Panc1 (cell line): Measurements from ENCODE around the gene DEUP1.

Experiments
- POLR2AphosphoS5 ChIP-seq: IDR thresholded peaks from 2 replicates; pipeline ENCODE4 v1.6.1; 2012; ENCODE audit warnings: mild to moderate bottlenecking, low read depth, low read length, moderate library complexity
- TCF7L2 ChIP-seq: IDR thresholded peaks from 2 replicates; pipeline ENCODE4 v1.6.1; 2011; ENCODE audit warnings: mild to moderate bottlenecking, low read depth, low read length, inconsistent platforms
- TF ChIP-seq, protein P1 (sequence below): fragments of 450-650 bp; IDR thresholded peaks from 2 replicates; pipeline ENCODE4 v1.5.1; 2017; ENCODE audit warnings: mild to moderate bottlenecking

DNA sequence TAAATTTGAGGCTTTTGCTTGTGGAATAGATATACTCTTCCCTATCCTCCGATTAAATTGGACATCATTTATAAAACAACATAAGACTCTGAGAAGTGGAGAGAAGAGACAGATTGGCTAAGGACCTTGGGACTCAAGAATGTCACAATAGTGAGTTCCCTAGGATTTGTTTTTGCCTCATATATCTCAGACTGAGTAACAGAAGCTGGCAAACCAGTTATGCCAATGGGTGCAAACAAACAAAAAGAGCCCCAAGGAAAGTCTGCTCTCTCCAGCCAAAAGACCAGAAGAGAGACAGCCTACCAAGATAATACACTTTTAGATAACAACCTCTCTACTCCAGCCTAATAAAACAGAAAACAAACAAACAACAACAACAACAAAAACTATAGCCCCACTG, 28.9 kb downstream of the DEUP1 start:
- TF ChIP-seq, protein P1, sequence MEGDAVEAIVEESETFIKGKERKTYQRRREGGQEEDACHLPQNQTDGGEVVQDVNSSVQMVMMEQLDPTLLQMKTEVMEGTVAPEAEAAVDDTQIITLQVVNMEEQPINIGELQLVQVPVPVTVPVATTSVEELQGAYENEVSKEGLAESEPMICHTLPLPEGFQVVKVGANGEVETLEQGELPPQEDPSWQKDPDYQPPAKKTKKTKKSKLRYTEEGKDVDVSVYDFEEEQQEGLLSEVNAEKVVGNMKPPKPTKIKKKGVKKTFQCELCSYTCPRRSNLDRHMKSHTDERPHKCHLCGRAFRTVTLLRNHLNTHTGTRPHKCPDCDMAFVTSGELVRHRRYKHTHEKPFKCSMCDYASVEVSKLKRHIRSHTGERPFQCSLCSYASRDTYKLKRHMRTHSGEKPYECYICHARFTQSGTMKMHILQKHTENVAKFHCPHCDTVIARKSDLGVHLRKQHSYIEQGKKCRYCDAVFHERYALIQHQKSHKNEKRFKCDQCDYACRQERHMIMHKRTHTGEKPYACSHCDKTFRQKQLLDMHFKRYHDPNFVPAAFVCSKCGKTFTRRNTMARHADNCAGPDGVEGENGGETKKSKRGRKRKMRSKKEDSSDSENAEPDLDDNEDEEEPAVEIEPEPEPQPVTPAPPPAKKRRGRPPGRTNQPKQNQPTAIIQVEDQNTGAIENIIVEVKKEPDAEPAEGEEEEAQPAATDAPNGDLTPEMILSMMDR, result no peak
- no peak for TF ChIP-seq POLR2AphosphoS5
- no peak for TF ChIP-seq TCF7L2
